Measurements from ENCODE around the gene AGO3. TPM values are rescaled to one million over a fixed set of nuclear protein-coding genes. Genes with fewer than 3 reads are reported as not detected.
A peak's percentile ranks its signal among the peaks of the same experiment; 100 is the strongest.

AGO3 gene
- total and polyA plus RNA-seq, 2 of the 13 experiments (the other 11 are each of a cell fraction or from before 2014, with no cell fraction given), result 21.2 to 27.1 TPM

- TF ChIP-seq, protein P1, sequence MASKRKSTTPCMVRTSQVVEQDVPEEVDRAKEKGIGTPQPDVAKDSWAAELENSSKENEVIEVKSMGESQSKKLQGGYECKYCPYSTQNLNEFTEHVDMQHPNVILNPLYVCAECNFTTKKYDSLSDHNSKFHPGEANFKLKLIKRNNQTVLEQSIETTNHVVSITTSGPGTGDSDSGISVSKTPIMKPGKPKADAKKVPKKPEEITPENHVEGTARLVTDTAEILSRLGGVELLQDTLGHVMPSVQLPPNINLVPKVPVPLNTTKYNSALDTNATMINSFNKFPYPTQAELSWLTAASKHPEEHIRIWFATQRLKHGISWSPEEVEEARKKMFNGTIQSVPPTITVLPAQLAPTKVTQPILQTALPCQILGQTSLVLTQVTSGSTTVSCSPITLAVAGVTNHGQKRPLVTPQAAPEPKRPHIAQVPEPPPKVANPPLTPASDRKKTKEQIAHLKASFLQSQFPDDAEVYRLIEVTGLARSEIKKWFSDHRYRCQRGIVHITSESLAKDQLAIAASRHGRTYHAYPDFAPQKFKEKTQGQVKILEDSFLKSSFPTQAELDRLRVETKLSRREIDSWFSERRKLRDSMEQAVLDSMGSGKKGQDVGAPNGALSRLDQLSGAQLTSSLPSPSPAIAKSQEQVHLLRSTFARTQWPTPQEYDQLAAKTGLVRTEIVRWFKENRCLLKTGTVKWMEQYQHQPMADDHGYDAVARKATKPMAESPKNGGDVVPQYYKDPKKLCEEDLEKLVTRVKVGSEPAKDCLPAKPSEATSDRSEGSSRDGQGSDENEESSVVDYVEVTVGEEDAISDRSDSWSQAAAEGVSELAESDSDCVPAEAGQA (IDR thresholded peaks at IDR 0.05; ENCODE audit: low read depth), result no peak
- TF ChIP-seq, protein P1 (CRISPR knock-in tag; IDR thresholded peaks at IDR 0.05; ENCODE audit: borderline replicate concordance), result no peak
- TF ChIP-seq PLRG1 (conservative IDR thresholded peaks at IDR 0.05), result no peak
- no peak for TF ChIP-seq CBX5 (CRISPR knock-in tag; IDR thresholded peaks at IDR 0.05; ENCODE audit: borderline replicate concordance)
- TF ChIP-seq MAX (IDR thresholded peaks at IDR 0.05), result 0 out of 2 replicates have a peak, but pooled peaks have one; percentile 26
- TF ChIP-seq MZF1 (CRISPR knock-in tag; IDR thresholded peaks at IDR 0.05; ENCODE audit: borderline replicate concordance), result peak; percentile 7; the same call in 1 of the 2 replicates
- TF ChIP-seq THAP9 (CRISPR knock-in tag; IDR thresholded peaks at IDR 0.05; ENCODE audit: borderline replicate concordance), result no peak
- TF ChIP-seq, protein P2, sequence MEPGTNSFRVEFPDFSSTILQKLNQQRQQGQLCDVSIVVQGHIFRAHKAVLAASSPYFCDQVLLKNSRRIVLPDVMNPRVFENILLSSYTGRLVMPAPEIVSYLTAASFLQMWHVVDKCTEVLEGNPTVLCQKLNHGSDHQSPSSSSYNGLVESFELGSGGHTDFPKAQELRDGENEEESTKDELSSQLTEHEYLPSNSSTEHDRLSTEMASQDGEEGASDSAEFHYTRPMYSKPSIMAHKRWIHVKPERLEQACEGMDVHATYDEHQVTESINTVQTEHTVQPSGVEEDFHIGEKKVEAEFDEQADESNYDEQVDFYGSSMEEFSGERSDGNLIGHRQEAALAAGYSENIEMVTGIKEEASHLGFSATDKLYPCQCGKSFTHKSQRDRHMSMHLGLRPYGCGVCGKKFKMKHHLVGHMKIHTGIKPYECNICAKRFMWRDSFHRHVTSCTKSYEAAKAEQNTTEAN (CRISPR knock-in tag; conservative IDR thresholded peaks at IDR 0.05), result no peak
- TF ChIP-seq ZBTB1 (CRISPR knock-in tag; IDR thresholded peaks at IDR 0.05; ENCODE audit: borderline replicate concordance), result no peak
- TF ChIP-seq, protein P3, sequence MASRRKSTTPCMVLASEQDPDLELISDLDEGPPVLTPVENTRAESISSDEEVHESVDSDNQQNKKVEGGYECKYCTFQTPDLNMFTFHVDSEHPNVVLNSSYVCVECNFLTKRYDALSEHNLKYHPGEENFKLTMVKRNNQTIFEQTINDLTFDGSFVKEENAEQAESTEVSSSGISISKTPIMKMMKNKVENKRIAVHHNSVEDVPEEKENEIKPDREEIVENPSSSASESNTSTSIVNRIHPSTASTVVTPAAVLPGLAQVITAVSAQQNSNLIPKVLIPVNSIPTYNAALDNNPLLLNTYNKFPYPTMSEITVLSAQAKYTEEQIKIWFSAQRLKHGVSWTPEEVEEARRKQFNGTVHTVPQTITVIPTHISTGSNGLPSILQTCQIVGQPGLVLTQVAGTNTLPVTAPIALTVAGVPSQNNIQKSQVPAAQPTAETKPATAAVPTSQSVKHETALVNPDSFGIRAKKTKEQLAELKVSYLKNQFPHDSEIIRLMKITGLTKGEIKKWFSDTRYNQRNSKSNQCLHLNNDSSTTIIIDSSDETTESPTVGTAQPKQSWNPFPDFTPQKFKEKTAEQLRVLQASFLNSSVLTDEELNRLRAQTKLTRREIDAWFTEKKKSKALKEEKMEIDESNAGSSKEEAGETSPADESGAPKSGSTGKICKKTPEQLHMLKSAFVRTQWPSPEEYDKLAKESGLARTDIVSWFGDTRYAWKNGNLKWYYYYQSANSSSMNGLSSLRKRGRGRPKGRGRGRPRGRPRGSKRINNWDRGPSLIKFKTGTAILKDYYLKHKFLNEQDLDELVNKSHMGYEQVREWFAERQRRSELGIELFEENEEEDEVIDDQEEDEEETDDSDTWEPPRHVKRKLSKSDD (CRISPR knock-in tag; IDR thresholded peaks at IDR 0.05; ENCODE audit: low read depth), result no peak
- TF ChIP-seq ZBTB8A (CRISPR knock-in tag; IDR thresholded peaks at IDR 0.05; ENCODE audit: borderline replicate concordance, low read depth), result no peak
- TF ChIP-seq IRF9 (CRISPR knock-in tag; IDR thresholded peaks at IDR 0.05; ENCODE audit: borderline replicate concordance), result no peak
- TF ChIP-seq RORA (CRISPR knock-in tag; IDR thresholded peaks at IDR 0.05), result no peak
- 0 out of 2 replicates have a peak, but pooled peaks have one; percentile 6 for TF ChIP-seq RXRA (CRISPR knock-in tag; IDR thresholded peaks at IDR 0.05)
Observed at GRCh38 chr1:36089393-36090121, 158.7 kb downstream of the AGO3 start (continued).
